Coronary artery (tissue), 2 donors: Measurements from ENCODE around the gene SLC28A1.

Experiments
- DNase-seq: peaks from one replicate; pipeline ENCODE4 v3.0.0-alpha.2; 2017; ENCODE audit warnings: low spot score
- H3K27ac ChIP-seq, 2 donors: fragments of 200-600 bp; sonication (generic); one replicate each; pipeline ENCODE4 v1.5.1; 2016 to 2019
- H3K4me3 ChIP-seq: fragments of 200-600 bp; sonication (generic); 2 replicates; pipeline ENCODE4 v1.5.1; 2016; ENCODE audit warnings: mild to moderate bottlenecking, moderate library complexity
- CTCF ChIP-seq: fragments of 200-600 bp; sonication (generic); IDR thresholded peaks from one replicate; pipeline ENCODE4 v1.5.1; 2019; ENCODE audit warnings: antibody characterized with exemption

The SLC28A1 gene

GRCh38 chr15:84861781-84862180 is 22.7 kb upstream of the SLC28A1 start:
- DNase-seq, result no peak
- Histone ChIP-seq H3K4me3 (no peak overlapping the region), H3K27ac (no peak overlapping the region)
- no peak for TF ChIP-seq CTCF

- no peak overlapping the region for H3K4me3 ChIP-seq
- TF ChIP-seq CTCF, result no peak
- no peak for DNase-seq
- no peak overlapping the region for H3K27ac ChIP-seq
Measured at GRCh38 chr15:84862214-84862975, 22.1 kb upstream of the SLC28A1 start.

- no peak overlapping the region for H3K4me3 ChIP-seq
- no peak for DNase-seq
- H3K27ac ChIP-seq, result peak overlapping the region in 1 of 2 donors; percentile 42
Measured at GRCh38 chr15:84863565-84864443, 20.7 kb upstream of the SLC28A1 start.

GRCh38 chr15:84864444-84864795 is 20.0 kb upstream of the SLC28A1 start:
- DNase-seq, result peak; percentile 59
- peak overlapping the region in 1 of 2 donors; percentile 42 for H3K27ac ChIP-seq
- no peak for TF ChIP-seq CTCF
- no peak overlapping the region for H3K4me3 ChIP-seq

More at GRCh38 chr15:84863565-84864443, 20.7 kb upstream of the SLC28A1 start:
- peak; percentile 16 for TF ChIP-seq CTCF

- DNase-seq, result no peak
- Histone ChIP-seq H3K4me3 (no peak overlapping the region), H3K27ac (no peak overlapping the region)
- no peak for TF ChIP-seq CTCF
Measured at GRCh38 chr15:84865074-84865569, 19.3 kb upstream of the SLC28A1 start.

- TF ChIP-seq CTCF, result no peak
- peak; percentile 49 for DNase-seq
- H3K27ac ChIP-seq, result no peak overlapping the region
- no peak overlapping the region for H3K4me3 ChIP-seq
Measured at GRCh38 chr15:84868037-84868880, 16.2 kb upstream of the SLC28A1 start.
